H1 (cell line): ENCODE results near the gene CHCHD6. TPM values are rescaled to one million over a fixed set of nuclear protein-coding genes. Genes with fewer than 3 reads are reported as not detected.

ENCODE experiments used
- CTCF ChIA-PET: fragments of 300-600 bp; sonication (Branson Sonifier 250); formaldehyde crosslinking; loops from one replicate; lab custom pipeline; 2021; ENCODE audit not compliant: partially characterized antibody; lab: Charles Lee
- POLR2A ChIA-PET: fragments of 300-600 bp; sonication (Branson Sonifier 250); formaldehyde crosslinking; loops from one replicate; lab custom pipeline; 2021; ENCODE audit warnings: inconsistent platforms; ENCODE audit not compliant: partially characterized antibody; lab: Charles Lee
- DNase-seq, 2 experiments: peaks; one replicate each; pipeline versions ENCODE4 v3.0.0 to v3.0.0-alpha.2; 2010 to 2022; ENCODE audit warnings: low spot score in 2 of 2, low read depth in 1 of 2, mixed read lengths in 1 of 2
- FAIRE-seq: peaks from 2 replicates; lab custom pipeline; 2011; peaks lifted over from hg19 to GRCh38; lab: Jason Lieb, UNC
- H2AFZ ChIP-seq: 2 replicates; pipeline ENCODE4 v1.8.1; 2012; ENCODE audit warnings: low read length, inconsistent platforms
- H2AK5ac ChIP-seq: 2 replicates; pipeline ENCODE4 v1.6.1; 2013; ENCODE audit warnings: low read depth, low read length
- H2BK120ac ChIP-seq: replicated peaks from 2 replicates; pipeline ENCODE3; 2013; ENCODE audit warnings: low read depth, low read length, inconsistent platforms
- H2BK12ac ChIP-seq: 2 replicates; pipeline ENCODE4 v1.6.1; 2013; ENCODE audit warnings: low read depth, low read length
- H2BK15ac ChIP-seq: 2 replicates; pipeline ENCODE4 v1.6.1; 2013; ENCODE audit warnings: low read length
- H2BK20ac ChIP-seq: 2 replicates; pipeline ENCODE4 v1.6.1; 2013; ENCODE audit warnings: low read length
- H2BK5ac ChIP-seq: 2 replicates; pipeline ENCODE4 v1.6.1; 2013; ENCODE audit warnings: low read depth, low read length
- H3K14ac ChIP-seq: 2 replicates; pipeline ENCODE4 v1.6.1; 2013; ENCODE audit warnings: inconsistent platforms; ENCODE audit not compliant: insufficient read length
- H3K18ac ChIP-seq: 2 replicates; pipeline ENCODE4 v1.6.1; 2013; ENCODE audit warnings: low read length; ENCODE audit errors: extremely low read depth
- H3K23ac ChIP-seq: 2 replicates; pipeline ENCODE4 v1.6.1; 2013; ENCODE audit warnings: inconsistent platforms; ENCODE audit not compliant: insufficient read length
- H3K23me2 ChIP-seq: 2 replicates; pipeline ENCODE4 v1.6.1; 2013; ENCODE audit warnings: low read depth, low read length
- H3K27ac ChIP-seq: 2 replicates; pipeline ENCODE4 v1.6.1; 2011; ENCODE audit warnings: low read depth, low read length, inconsistent platforms
- H3K27me3 ChIP-seq, 4 experiments: replicated peaks in 1 of 4; 1 replicate in 1 of 4; 2 replicates in 3 of 4; pipeline versions ENCODE4 v1.6.1 to v1.8.1; 2011 to 2013; ENCODE audit warnings: low read length in 3 of 4, mild to moderate bottlenecking in 3 of 4, inconsistent platforms in 2 of 4, mixed read lengths in 2 of 4, moderate library complexity in 1 of 4; ENCODE audit not compliant: control insufficient read depth in 3 of 4, insufficient read depth in 3 of 4; ENCODE audit errors: extremely low read depth in 1 of 4
- H3K36me3 ChIP-seq, 4 experiments: 2 replicates each; pipeline versions ENCODE4 v1.6.1 to v1.8.1; 2011 to 2013; ENCODE audit warnings: mild to moderate bottlenecking in 4 of 4, low read length in 3 of 4, moderate library complexity in 2 of 4, control low read depth in 1 of 4, inconsistent platforms in 1 of 4; ENCODE audit not compliant: insufficient read depth in 4 of 4, control insufficient read depth in 2 of 4
- H3K4ac ChIP-seq: replicated peaks from 2 replicates; pipeline ENCODE3; 2013; ENCODE audit warnings: low read length, low read depth, mixed read lengths, inconsistent platforms; ENCODE audit not compliant: insufficient read length
- H3K4me1 ChIP-seq, 4 experiments: replicated peaks in 1 of 4; 1 replicate in 1 of 4; 2 replicates in 3 of 4; pipeline versions ENCODE4 v1.6.1 to v1.8.1; 2011 to 2013; ENCODE audit warnings: low read length in 3 of 4, inconsistent platforms in 2 of 4, mixed read lengths in 1 of 4; ENCODE audit not compliant: insufficient read depth in 4 of 4, control insufficient read depth in 3 of 4
- H3K4me2 ChIP-seq, 2 experiments: 2 replicates each; pipeline versions ENCODE4 v1.6.1 to v1.8.1; 2011 to 2013; ENCODE audit warnings: low read depth in 2 of 2, low read length in 2 of 2, control low read depth in 1 of 2, inconsistent platforms in 1 of 2, mild to moderate bottlenecking in 1 of 2; ENCODE audit not compliant: insufficient read depth in 1 of 2
- H3K4me3 ChIP-seq, 4 experiments: fragments of 200-600, 300-600 bp in 1 of 4; sonication (generic), shearing (Covaris generic), sonication (Bioruptor Twin) in 1 of 4; 2 replicates each; pipeline versions ENCODE4 v1.5.1 to v1.8.1; 2011 to 2016; ENCODE audit warnings: low read length in 4 of 4, low read depth in 3 of 4, control low read depth in 2 of 4, inconsistent platforms in 2 of 4, mild to moderate bottlenecking in 2 of 4, mixed read lengths in 1 of 4, moderate library complexity in 1 of 4; ENCODE audit not compliant: insufficient read depth in 2 of 4; ENCODE audit errors: extremely low read depth in 1 of 4
- H3K56ac ChIP-seq: replicated peaks from 2 replicates; pipeline ENCODE3; 2013; ENCODE audit warnings: low read depth, mild to moderate bottlenecking, mixed read lengths, low read length, inconsistent platforms; ENCODE audit not compliant: insufficient read length
- H3K79me1 ChIP-seq: 2 replicates; pipeline ENCODE4 v1.6.1; 2013; ENCODE audit warnings: low read depth, low read length, control low read depth
- H3K79me2 ChIP-seq, 2 experiments: 2 replicates each; pipeline versions ENCODE4 v1.6.1 to v1.8.1; 2012 to 2013; ENCODE audit warnings: low read length in 2 of 2, mild to moderate bottlenecking in 2 of 2, inconsistent platforms in 1 of 2; ENCODE audit not compliant: insufficient read depth in 2 of 2, control insufficient read depth in 1 of 2
- H3K9ac ChIP-seq, 4 experiments: replicated peaks in 1 of 4; 1 replicate in 1 of 4; 2 replicates in 3 of 4; pipeline versions ENCODE4 v1.6.1 to v1.8.1; 2011 to 2013; ENCODE audit warnings: low read depth in 3 of 4, low read length in 3 of 4, control low read depth in 2 of 4, mild to moderate bottlenecking in 2 of 4, moderate library complexity in 2 of 4, inconsistent platforms in 1 of 4; ENCODE audit errors: extremely low read depth in 1 of 4
- H3K9me3 ChIP-seq, 2 experiments: 2 replicates each; pipeline versions ENCODE4 v1.6.1 to v1.8.1; 2012 to 2013; ENCODE audit warnings: mild to moderate bottlenecking in 2 of 2, moderate library complexity in 2 of 2, control low read depth in 1 of 2, inconsistent platforms in 1 of 2, low read depth in 1 of 2, low read length in 1 of 2, mixed read lengths in 1 of 2; ENCODE audit not compliant: insufficient read depth in 2 of 2
- H4K20me1 ChIP-seq, 2 experiments: replicated peaks in 1 of 2; 2 replicates each; pipeline versions ENCODE3 to v1.8.1; 2011 to 2013; ENCODE audit warnings: inconsistent platforms in 2 of 2, low read length in 2 of 2, mild to moderate bottlenecking in 1 of 2; ENCODE audit not compliant: insufficient read depth in 2 of 2, control insufficient read depth in 1 of 2
- H4K5ac ChIP-seq: 2 replicates; pipeline ENCODE4 v1.6.1; 2013; ENCODE audit warnings: low read length, low read depth, mixed read lengths, inconsistent platforms; ENCODE audit not compliant: insufficient read length
- H4K8ac ChIP-seq: 2 replicates; pipeline ENCODE4 v1.8.0; 2013; ENCODE audit warnings: mild to moderate bottlenecking, moderate library complexity, low read length, inconsistent platforms; ENCODE audit not compliant: insufficient read depth; ENCODE audit errors: extremely low read depth
- H4K91ac ChIP-seq: replicated peaks from 2 replicates; pipeline ENCODE3; 2013; ENCODE audit warnings: low read length, mixed read lengths, inconsistent platforms; ENCODE audit not compliant: insufficient read length
- ATF2 ChIP-seq: IDR thresholded peaks from 2 replicates; pipeline ENCODE4 v1.6.1; 2012; ENCODE audit warnings: low read length, inconsistent platforms
- CBX5 ChIP-seq: fragments of 300-800, 300-1000 bp; sonication (generic); IDR thresholded peaks from 2 replicates; pipeline ENCODE4 v1.7.1; 2016; ENCODE audit warnings: antibody characterized with exemption, low read length, low read depth
- CHD2 ChIP-seq: IDR thresholded peaks from 2 replicates; pipeline ENCODE4 v1.6.1; 2012; ENCODE audit warnings: low read length, improper control_type of control experiment
- JUND ChIP-seq: IDR thresholded peaks from 2 replicates; pipeline ENCODE4 v1.6.1; 2011; ENCODE audit warnings: mild to moderate bottlenecking, improper control_type of control experiment, low read length
- MAFK ChIP-seq: IDR thresholded peaks from 2 replicates; pipeline ENCODE4 v1.6.1; 2012; ENCODE audit warnings: low read depth, mild to moderate bottlenecking, improper control_type of control experiment, low read length
- NRF1 ChIP-seq: IDR thresholded peaks from 2 replicates; pipeline ENCODE4 v1.6.1; 2011; ENCODE audit warnings: mild to moderate bottlenecking, low read depth, low read length, improper control_type of control experiment
- PHF8 ChIP-seq: fragments of 200-600 bp; sonication (generic); conservative IDR thresholded peaks from 2 replicates; pipeline ENCODE4 v1.7.1; 2012; ENCODE audit warnings: low read depth, mild to moderate bottlenecking, inconsistent platforms, low read length, moderate library complexity
- SAP30 ChIP-seq: fragments of 300-600 bp; sonication (generic); IDR thresholded peaks from 2 replicates; pipeline ENCODE4 v1.7.1; 2012; ENCODE audit warnings: low read length, moderate library complexity, mild to moderate bottlenecking, inconsistent platforms; ENCODE audit not compliant: insufficient read depth, insufficient replicate concordance
- SIN3A ChIP-seq, 2 experiments: IDR thresholded peaks in 1 of 2; conservative IDR thresholded peaks in 1 of 2; 2 replicates each; pipeline ENCODE4 v1.6.1; 2011 to 2012; ENCODE audit warnings: low read length in 2 of 2, improper control_type of control experiment in 1 of 2, low read depth in 1 of 2, mild to moderate bottlenecking in 1 of 2
- SIRT6 ChIP-seq: IDR thresholded peaks from one replicate; pipeline ENCODE4 v1.7.1; 2012; ENCODE audit warnings: low read length, inconsistent platforms
- WGBS, 2 experiments: shearing (Covaris generic) in 1 of 2; methylation state at CpG; one replicate each; pipeline versions ENCODE4 v1.1.6 to v1.1.7; 2013 to 2015; ENCODE audit warnings: low lambda C conversion rate in 2 of 2, mixed read lengths in 2 of 2, inconsistent platforms in 1 of 2, low coverage in 1 of 2, missing lambda C conversion rate in 1 of 2; ENCODE audit not compliant: insufficient replicate concordance in 2 of 2, insufficient coverage in 1 of 2, insufficient read length in 1 of 2; ENCODE audit errors: extremely low coverage in 1 of 2, missing lambda C conversion rate in 1 of 2; 5-methylcytosine and 5-hydroxymethylcytosine counted together
- polyA plus RNA-seq, 7 experiments: library from polyadenylated mRNA; depleted of rRNA in 3 of 7; stranded (reverse) in 5 of 7; unstranded in 2 of 7; fragments of >200 nt in 5 of 7; fragments of 200-250 nt in 2 of 7; gene quantifications; 1 replicate in 5 of 7; 2 replicates in 1 of 7; 4 replicates in 1 of 7; pipeline versions ENCODE4 v1.2.1 to v1.2.3, GENCODE V29; 2011 to 2013; ENCODE audit warnings: missing spikeins in 2 of 7, mixed read lengths in 2 of 7
- total RNA-seq: library from RNA; stranded (reverse); fragmentation: NEBNext Ultra II Directional; extraction: Animal tissue kit (Norgen Biotek cat#: 25700); gene quantifications from 2 replicates; pipeline ENCODE4 v1.2.1, GENCODE V29; 2021
- TF ChIP-seq, protein P1 (sequence below): IDR thresholded peaks from 2 replicates; pipeline ENCODE4 v1.6.1; 2012; ENCODE audit warnings: inconsistent platforms

CHCHD6 gene
- total and polyA plus RNA-seq, 2 of the 8 experiments (the other 6 are each of a cell fraction or from before 2014, with no cell fraction given), result 32.4 to 37.6 TPM

DNA sequence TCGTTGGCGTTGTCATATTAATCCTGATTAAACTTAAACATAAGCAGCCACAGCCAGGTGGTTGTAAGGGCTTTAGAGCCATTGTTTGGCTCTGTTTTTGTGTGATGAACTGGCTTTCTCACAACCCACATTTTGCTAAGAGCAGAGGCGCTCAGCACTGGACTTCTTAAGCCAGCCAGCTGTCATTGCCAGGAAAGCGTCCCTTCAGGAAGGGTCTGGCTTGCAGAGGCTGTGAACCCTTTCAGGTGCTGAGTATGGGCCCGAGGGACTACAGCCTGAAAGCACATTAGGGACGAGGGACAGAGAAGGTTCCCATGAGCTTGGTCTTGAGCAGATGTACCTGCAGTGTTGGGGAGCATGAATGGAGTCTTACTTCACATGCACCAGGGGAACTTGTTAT is 112.3 kb downstream of the CHCHD6 start:
- H3K14ac ChIP-seq, result no peak overlapping the region
- H3K4me1 ChIP-seq, result peaks cover 8 to 20% (median 17%) of the 10 kb centered on the region in 4 experiments
- no peak overlapping the region for H2AFZ ChIP-seq
- ChIA-PET POLR2A (interaction anchor here (0.7 to 1.4 kb wide), 3 partner anchors 12 to 65 kb away, joined by 3 to 6 read pairs (median 3); no protein-coding TSS in a partner anchor), CTCF (interaction anchor here (1.1 to 2.8 kb wide), 2 partner anchors 35 to 129 kb away, joined by 3 to 14 read pairs; no protein-coding TSS in a partner anchor)
- H4K91ac ChIP-seq, result peak overlapping the region; percentile 9
- 79% methylated on average over 6 of the region's 6 CpGs; no CpG with 5 or more reads in 1 of the 2 experiments for WGBS, 2 experiments
- DNase-seq (no peak), FAIRE-seq (no peak)
- H3K23ac ChIP-seq, result no peak overlapping the region
- no peak overlapping the region for H4K8ac ChIP-seq
- peaks cover 0 to 6% of the 10 kb centered on the region in 2 experiments; a peak in 1 of 4 replicates for H3K79me2 ChIP-seq
- no peak overlapping the region for H2BK120ac ChIP-seq
- H3K36me3 ChIP-seq, result no peaks in the 10 kb centered on the region
- H3K27ac ChIP-seq, result no peak overlapping the region
- H2BK15ac ChIP-seq, result peak overlapping the region; percentile 53; the same call in 1 of the 2 replicates
- H3K4me2 ChIP-seq, result peak overlapping the region in 1 of 2 experiments; percentile 48; a peak in 1 of 4 replicates
- no peaks in the 10 kb centered on the region for H3K79me1 ChIP-seq
- H3K18ac ChIP-seq, result peak overlapping the region; percentile 43; the same call in 1 of the 2 replicates
- peak overlapping the region; percentile 85; the same call in 1 of the 2 replicates for H2BK12ac ChIP-seq
- H3K4me3 ChIP-seq, result no peak overlapping the region
- no peaks in the 10 kb centered on the region for H3K23me2 ChIP-seq
- no peak overlapping the region for H3K9ac ChIP-seq
- H3K27me3 ChIP-seq, result no peaks in the 10 kb centered on the region
- peaks cover 0 to 2% of the 10 kb centered on the region in 2 experiments for H4K20me1 ChIP-seq
- H3K4ac ChIP-seq, result no peak overlapping the region
- H4K5ac ChIP-seq, result no peak overlapping the region
- peak overlapping the region; percentile 59; the same call in 1 of the 2 replicates for H2AK5ac ChIP-seq
- H3K56ac ChIP-seq, result no peak overlapping the region
- H2BK20ac ChIP-seq, result 0 out of 2 replicates have a peak overlapping the region, but pooled peaks have one; percentile 9
- H3K9me3 ChIP-seq, result no peaks in the 10 kb centered on the region
- no peak overlapping the region; the same call in 1 of the 2 replicates for H2BK5ac ChIP-seq
- TF ChIP-seq PHF8 (no peak), CBX5 (no peak), SIRT6 (no peak), SAP30 (no peak), ATF2 (no peak), JUND (no peak), MAFK (no peak), SIN3A (conservative IDR thresholded peaks at IDR 0.05 in 1 of 2, IDR thresholded peaks at IDR 0.05 in 1 of 2; ENCODE audit: low read depth in 1 of 2, low read length in 2 of 2) (no peak), CHD2 (no peak), NRF1 (no peak)
- TF ChIP-seq, protein P1, sequence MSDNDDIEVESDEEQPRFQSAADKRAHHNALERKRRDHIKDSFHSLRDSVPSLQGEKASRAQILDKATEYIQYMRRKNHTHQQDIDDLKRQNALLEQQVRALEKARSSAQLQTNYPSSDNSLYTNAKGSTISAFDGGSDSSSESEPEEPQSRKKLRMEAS, result no peak
